Mesodermal cell (in vitro differentiated cells): ENCODE measurements around the gene PAX4.
"Not testable (repeated sequence)": the region's sequence is repeated elsewhere in the genome, so short reads cannot be mapped to it uniquely, and the experiment has no call there.

Source experiments
- H3K27ac ChIP-seq: 2 replicates; pipeline ENCODE4 v1.7.0; 2013; ENCODE audit warnings: mild to moderate bottlenecking, low read depth, low read length, moderate library complexity; ENCODE audit not compliant: severe bottlenecking
- H3K36me3 ChIP-seq: 2 replicates; pipeline ENCODE4 v1.7.1; 2013; ENCODE audit warnings: mild to moderate bottlenecking, low read length, moderate library complexity; ENCODE audit not compliant: control insufficient read depth, insufficient read depth
- H3K4me1 ChIP-seq: one replicate; pipeline ENCODE4 v1.7.1; 2013; ENCODE audit warnings: mild to moderate bottlenecking, low read length; ENCODE audit not compliant: insufficient read depth, control insufficient read depth, poor library complexity, severe bottlenecking
- H3K4me3 ChIP-seq: 2 replicates; pipeline ENCODE4 v1.7.0; 2013; ENCODE audit warnings: low read length, control low read depth, mild to moderate bottlenecking; ENCODE audit not compliant: insufficient read depth, poor library complexity, severe bottlenecking; ENCODE audit errors: extremely low read depth
- H3K9me3 ChIP-seq: 2 replicates; pipeline ENCODE4 v1.7.1; 2013; ENCODE audit warnings: mild to moderate bottlenecking, low read length, moderate library complexity; ENCODE audit not compliant: control insufficient read depth
- WGBS, 2 experiments: methylation state at CpG; one replicate each; pipeline ENCODE4 v1.1.5; 2013; ENCODE audit warnings: missing lambda C conversion rate in 2 of 2; ENCODE audit not compliant: insufficient coverage in 2 of 2; 5-methylcytosine and 5-hydroxymethylcytosine counted together

Gene PAX4

DNA sequence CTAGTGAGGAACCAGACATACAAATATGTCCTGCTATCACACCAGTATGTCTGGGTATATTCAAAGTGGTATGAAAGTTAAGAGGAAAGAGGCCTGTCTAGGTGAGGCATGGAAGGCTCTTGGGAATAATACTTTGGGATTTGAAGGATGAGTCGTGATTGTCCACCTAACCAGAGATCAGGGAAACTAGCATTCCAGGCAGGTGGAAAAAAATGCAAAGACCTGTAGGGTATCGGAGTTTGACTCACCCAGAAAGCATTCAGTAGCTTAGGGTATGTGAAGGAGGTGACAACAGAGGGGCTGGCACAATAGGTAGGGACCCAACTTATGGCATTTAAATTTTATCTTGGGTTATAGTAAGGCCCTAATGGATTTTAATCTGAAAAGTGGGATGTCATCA is 31.6 kb downstream of the PAX4 start:
- WGBS, 2 experiments = 67 to 93% methylated on average over 2 of the region's 2 CpGs
- H3K4me1 ChIP-seq = peaks cover 17% of the 10 kb centered on the region
- H3K9me3 ChIP-seq = peaks cover 7% of the 10 kb centered on the region
- H3K36me3 ChIP-seq = peaks cover 42% of the 10 kb centered on the region
- H3K27ac ChIP-seq = no peak overlapping the region
- no peak overlapping the region for H3K4me3 ChIP-seq

DNA sequence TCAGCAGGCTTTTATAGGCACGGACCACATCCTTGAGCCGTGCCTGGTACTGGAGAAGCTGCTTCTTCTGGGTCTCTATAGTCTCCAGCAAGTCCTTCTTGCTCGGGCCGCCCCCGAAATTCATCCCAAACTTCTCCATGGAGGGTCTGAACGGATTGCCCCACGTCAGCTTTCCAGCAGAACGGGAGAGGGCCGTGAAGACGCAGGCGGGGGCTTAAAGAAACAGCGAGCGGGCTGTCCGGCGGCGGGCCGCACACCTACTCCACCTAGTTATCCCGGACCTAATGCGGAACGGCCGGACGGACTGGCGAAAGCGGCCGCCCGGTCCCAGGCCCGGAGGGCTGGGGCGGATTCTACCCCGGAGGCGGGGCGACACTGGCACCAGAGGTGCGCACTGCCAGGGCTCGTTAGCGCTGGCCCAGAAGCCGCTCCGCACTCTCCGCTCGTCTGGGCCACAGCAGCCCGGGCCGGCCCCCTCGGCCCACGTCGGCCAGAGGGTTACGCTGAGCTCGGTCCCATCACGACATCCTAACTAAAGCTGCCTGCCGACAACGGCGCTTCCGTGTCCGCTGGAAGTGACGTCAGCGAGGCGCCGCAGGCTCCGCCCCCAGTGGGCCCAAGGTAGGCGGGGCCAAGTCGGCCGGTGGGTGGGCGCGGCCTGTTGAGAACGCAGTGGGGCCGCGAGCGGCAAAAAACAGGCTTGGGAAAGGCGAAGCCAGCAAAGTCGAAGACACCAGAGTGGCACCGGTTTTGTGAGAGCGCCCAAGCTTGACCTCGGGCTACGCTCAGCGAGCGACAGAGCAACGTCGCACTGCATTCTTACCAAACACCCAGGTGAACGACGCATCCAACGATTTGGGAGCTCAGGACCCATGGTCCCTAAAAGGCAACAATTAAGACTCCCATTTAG is 32.6 kb downstream of the PAX4 start, which contains the start of gene GCC1:
TSS of gene GCC1 (minus strand) at position 553 of the 910 bp plus-strand sequence. CDS start at position 139, 414 bp downstream.
- H3K4me3 ChIP-seq = peak within 1 kb of the TSS; percentile 93
- H3K27ac ChIP-seq = peak within 1 kb of the TSS; percentile 66
- WGBS, 2 experiments = 9 to 10% methylated on average over 70 of the region's 78 CpGs
- H3K36me3 ChIP-seq = peaks cover 43% of the 10 kb centered on the region
- peaks cover 7% of the 10 kb centered on the region for H3K9me3 ChIP-seq
- H3K4me1 ChIP-seq = peaks cover 17% of the 10 kb centered on the region

- Histone ChIP-seq H3K36me3 (peaks cover 46% of the 10 kb centered on the region), H3K9me3 (peaks cover 7% of the 10 kb centered on the region), H3K27ac (no peak overlapping the region), H3K4me1 (peaks cover 15% of the 10 kb centered on the region), H3K4me3 (peak overlapping the region; percentile 93)
- WGBS, 2 experiments = 42 to 44% methylated on average over 12 of the region's 12 CpGs
These were observed 33.3 kb downstream of the PAX4 start for GRCh38 chr7:127584648-127585043.

DNA sequence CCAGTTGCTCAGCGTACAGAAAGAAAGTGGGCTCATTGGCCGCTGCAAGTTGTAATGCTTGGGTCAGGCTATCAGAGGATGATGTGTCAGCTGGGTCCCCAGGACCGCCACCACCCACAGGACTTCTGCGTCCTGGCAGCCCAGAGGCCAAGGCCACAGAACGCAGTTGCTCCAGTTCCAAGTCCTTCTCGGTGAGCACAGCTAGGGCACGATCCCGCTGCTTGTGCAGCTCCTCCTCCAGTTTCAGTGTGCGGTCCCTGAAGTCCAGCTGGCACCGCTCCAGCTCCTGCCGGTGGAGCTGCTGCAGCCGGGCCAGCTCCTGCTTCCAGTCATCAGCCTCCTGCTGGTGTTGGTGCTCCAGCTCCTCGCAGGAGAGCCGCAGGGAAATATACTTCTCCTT is 35.6 kb downstream of the PAX4 start:
- WGBS, 2 experiments = 95 to 98% methylated on average over 13 of the region's 14 CpGs

DNA sequence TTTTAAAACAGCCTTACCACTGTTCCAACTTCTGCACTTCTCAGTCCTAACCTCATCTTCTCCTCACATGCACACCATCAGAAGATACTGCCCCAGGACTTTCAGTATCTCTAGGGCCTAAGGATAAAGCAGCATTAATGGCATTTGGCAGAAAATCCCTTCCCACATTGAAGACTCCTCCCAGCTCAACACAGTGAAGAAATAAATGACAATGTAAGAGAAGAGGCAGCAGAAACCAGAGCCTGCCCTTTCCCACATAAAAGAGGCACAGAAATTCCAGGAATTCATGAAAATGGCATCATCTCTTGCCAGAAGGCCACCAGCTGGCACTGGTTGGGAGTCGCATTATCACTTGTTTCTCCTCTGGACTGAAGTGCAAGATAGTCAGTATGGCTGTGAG is 36.2 kb downstream of the PAX4 start:
- H3K9me3 ChIP-seq = peaks cover 7% of the 10 kb centered on the region
- no peak overlapping the region for H3K27ac ChIP-seq
- peaks cover 19% of the 10 kb centered on the region for H3K4me1 ChIP-seq
- H3K4me3 ChIP-seq = no peak overlapping the region
- WGBS, 2 experiments = 91 to 92% methylated on average over 1 of the region's 1 CpG
- peaks cover 53% of the 10 kb centered on the region for H3K36me3 ChIP-seq

More for the DNA sequence above, 35.6 kb downstream of the PAX4 start:
- Histone ChIP-seq H3K9me3 (peaks cover 7% of the 10 kb centered on the region), H3K27ac (no peak overlapping the region), H3K36me3 (peaks cover 53% of the 10 kb centered on the region), H3K4me1 (peaks cover 19% of the 10 kb centered on the region), H3K4me3 (no peak overlapping the region)

DNA sequence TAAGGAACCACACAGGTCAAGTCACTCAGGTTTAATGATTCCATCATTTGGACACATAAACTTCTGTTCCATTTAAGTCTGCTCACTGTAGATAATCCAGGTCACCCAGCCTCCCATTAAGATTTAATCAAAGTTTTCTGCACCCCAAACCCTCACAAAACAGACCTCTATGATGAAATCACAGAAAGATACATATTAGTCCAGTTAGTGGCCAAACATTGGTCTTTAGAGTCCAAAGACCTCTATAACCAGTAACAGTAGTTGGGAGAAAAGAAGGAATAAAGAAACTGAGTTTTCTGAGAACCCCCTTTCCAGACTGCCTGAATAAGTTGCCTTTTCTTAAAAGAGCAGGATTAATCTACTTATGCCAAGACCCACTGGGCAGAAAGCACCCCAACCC is 37.3 kb downstream of the PAX4 start:
- H3K4me1 ChIP-seq = peaks cover 19% of the 10 kb centered on the region
- H3K36me3 ChIP-seq = peaks cover 56% of the 10 kb centered on the region
- peaks cover 1% of the 10 kb centered on the region for H3K9me3 ChIP-seq
- no peak overlapping the region for H3K27ac ChIP-seq
- H3K4me3 ChIP-seq = no peak overlapping the region

DNA sequence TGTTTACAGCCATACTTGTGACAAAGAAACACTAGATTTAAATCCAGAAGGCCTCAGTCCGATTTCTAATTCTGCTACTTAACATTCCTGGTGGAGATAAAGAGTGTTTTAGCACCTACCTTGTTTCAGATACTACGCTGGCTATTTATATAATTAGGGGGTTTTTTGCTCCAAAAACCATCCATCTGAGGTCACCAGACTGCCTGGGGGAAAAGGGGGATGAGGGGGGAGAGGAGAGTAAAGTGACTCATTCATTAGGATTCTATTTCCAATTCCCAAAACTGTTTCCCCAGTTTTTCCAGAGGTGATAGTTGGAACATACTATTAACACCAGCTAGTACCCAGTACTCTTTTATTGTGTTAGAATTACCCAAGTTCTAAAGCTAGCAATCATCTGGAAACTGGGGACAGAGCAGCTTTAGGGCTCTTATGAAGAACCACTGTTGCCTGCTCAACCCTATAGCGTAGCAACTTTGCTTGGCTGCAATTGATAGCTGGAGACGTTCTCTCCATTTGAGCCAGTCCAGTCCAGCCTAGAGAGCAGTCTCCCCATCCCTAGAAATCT is 39.1 kb downstream of the PAX4 start:
- WGBS, 2 experiments = 90 to 100% methylated on average over 2 of the region's 4 CpGs
- peaks cover 12% of the 10 kb centered on the region for H3K4me1 ChIP-seq

DNA sequence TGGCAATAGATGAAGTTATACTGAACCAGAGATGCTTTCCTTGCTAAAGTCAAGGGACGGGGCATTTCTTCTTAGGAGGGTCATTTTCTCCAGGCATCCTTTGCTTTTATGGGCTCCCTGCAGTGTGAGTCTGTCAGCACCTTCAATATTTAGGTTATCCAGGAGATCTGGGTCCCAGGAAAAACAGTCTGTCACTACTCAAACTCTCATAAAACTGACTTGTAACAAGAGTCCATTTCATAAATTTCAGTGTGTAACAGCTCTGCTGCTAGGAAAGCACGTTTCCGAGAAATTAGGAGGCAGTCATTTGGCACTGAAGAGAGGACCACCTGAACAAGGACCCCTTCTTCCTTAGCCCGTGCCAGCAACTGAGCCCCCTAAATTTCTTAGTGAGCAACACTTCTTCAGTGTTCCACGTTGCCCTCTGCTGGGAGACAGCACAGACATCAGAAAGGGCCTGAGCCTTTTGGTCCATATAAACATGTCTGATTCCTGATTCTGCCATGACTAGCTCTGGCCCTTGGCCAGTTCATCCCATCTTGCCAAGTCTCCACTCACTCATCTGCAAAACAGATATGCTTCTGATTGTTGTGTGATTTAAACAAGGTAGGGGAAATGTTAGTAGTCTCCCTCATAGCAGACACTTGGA is 39.8 kb downstream of the PAX4 start:
- 79 to 83% methylated on average over 5 of the region's 5 CpGs for WGBS, 2 experiments
- no peak overlapping the region for H3K27ac ChIP-seq
- peaks cover 10% of the 10 kb centered on the region for H3K4me1 ChIP-seq
- H3K9me3 ChIP-seq = no peaks in the 10 kb centered on the region
- H3K4me3 ChIP-seq = no peak overlapping the region
- H3K36me3 ChIP-seq = peaks cover 51% of the 10 kb centered on the region

More for the DNA sequence above, 39.1 kb downstream of the PAX4 start:
- Histone ChIP-seq H3K9me3 (no peaks in the 10 kb centered on the region), H3K36me3 (peaks cover 57% of the 10 kb centered on the region), H3K27ac (no peak overlapping the region), H3K4me3 (no peak overlapping the region)

GRCh38 chr7:127571741-127572505 is 46.0 kb downstream of the PAX4 start:
- WGBS, 2 experiments = 52 to 92% methylated on average over 2 of the region's 3 CpGs
- H3K36me3 ChIP-seq = peaks cover 5% of the 10 kb centered on the region
- H3K27ac ChIP-seq = no peak overlapping the region
- H3K9me3 ChIP-seq = no peaks in the 10 kb centered on the region
- H3K4me1 ChIP-seq = no peaks in the 10 kb centered on the region
- no peak overlapping the region for H3K4me3 ChIP-seq

DNA sequence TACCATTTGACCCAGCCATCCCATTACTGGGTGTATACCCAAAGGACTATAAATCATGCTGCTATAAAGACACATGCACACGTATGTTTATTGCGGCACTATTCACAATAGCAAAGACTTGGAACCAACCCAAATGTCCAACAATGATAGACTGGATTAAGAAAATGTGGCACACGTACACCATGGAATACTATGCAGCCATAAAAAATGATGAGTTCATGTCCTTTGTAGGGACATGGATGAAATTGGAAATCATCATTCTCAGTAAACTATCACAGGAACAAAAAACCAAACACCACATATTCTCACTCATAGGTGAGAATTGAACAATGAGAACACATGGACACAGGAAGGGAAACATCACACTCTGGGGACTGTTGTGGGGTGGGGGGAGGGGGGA is 49.9 kb downstream of the PAX4 start:
- not testable (repeated sequence) for H3K36me3 ChIP-seq, H3K27ac ChIP-seq, H3K9me3 ChIP-seq, H3K4me1 ChIP-seq, H3K4me3 ChIP-seq
- WGBS, 2 experiments = no CpG with 5 or more reads among the region's 3 CpGs
